Aorta (tissue), 5 donors: ENCODE measurements around the gene NOD1. TPM values are rescaled to one million over a fixed set of nuclear protein-coding genes. Genes with fewer than 3 reads are reported as not detected.

Experiments
- ATAC-seq: fragments of 200-7000 bp; cut with Tn5 transposase; one replicate; pipeline ENCODE4 v1.9.1; 2022; ENCODE audit warnings: moderate library complexity; ENCODE audit not compliant: low FRiP score
- DNase-seq, 2 donors: peaks; one replicate each; pipeline ENCODE4 v3.0.0-alpha.2; 2020
- H3K27ac ChIP-seq, 2 donors: one replicate each; pipeline ENCODE4 v1.5.1; 2013; ENCODE audit warnings: low read length in 2 of 2, mild to moderate bottlenecking in 2 of 2, moderate library complexity in 2 of 2, control low read depth in 1 of 2, inconsistent platforms in 1 of 2, low read depth in 1 of 2
- H3K27me3 ChIP-seq, 2 donors: one replicate each; pipeline ENCODE4 v1.6.1; 2013; ENCODE audit warnings: control low read depth in 1 of 2, low read length in 1 of 2, mild to moderate bottlenecking in 1 of 2, moderate library complexity in 1 of 2; ENCODE audit not compliant: insufficient read depth in 2 of 2, control insufficient read depth in 1 of 2
- H3K36me3 ChIP-seq, 2 donors: one replicate each; pipeline ENCODE4 v1.6.1; 2013; ENCODE audit warnings: control low read depth in 1 of 2, low read length in 1 of 2, mild to moderate bottlenecking in 1 of 2; ENCODE audit not compliant: insufficient read depth in 2 of 2, control insufficient read depth in 1 of 2
- H3K4me1 ChIP-seq, 2 donors: one replicate each; pipeline ENCODE4 v1.6.1; 2013; ENCODE audit warnings: low read length in 2 of 2, control low read depth in 1 of 2, mild to moderate bottlenecking in 1 of 2, moderate library complexity in 1 of 2; ENCODE audit not compliant: insufficient read depth in 2 of 2, control insufficient read depth in 1 of 2
- H3K4me3 ChIP-seq, 2 donors: one replicate each; pipeline ENCODE4 v1.5.1; 2013; ENCODE audit warnings: low read length in 2 of 2, control low read depth in 1 of 2, mild to moderate bottlenecking in 1 of 2
- H3K9me3 ChIP-seq: one replicate; pipeline ENCODE4 v1.6.1; 2013; ENCODE audit warnings: mild to moderate bottlenecking, low read length; ENCODE audit not compliant: control insufficient read depth
- WGBS, 2 donors: extraction: QIAGEN DNeasy Blood & Tissue Kit; methylation state at CpG; one replicate each; pipeline ENCODE4 v1.1.7; 2013; 5-methylcytosine and 5-hydroxymethylcytosine counted together
- intact Hi-C, 2 donors: fragments of 100-400 bp; cut with DNase I; formaldehyde crosslinking; loops; one replicate each; pipeline versions ENCODE4 v1.14.2 to v1.15.0; 2022
- polyA plus RNA-seq, 2 donors: library from polyadenylated mRNA; stranded (reverse); fragments of 200-250 nt; gene quantifications; one replicate each; pipeline ENCODE4 v1.2.3, GENCODE V29; 2013
- total RNA-seq, 2 donors: library from RNA; stranded (reverse); fragmentation: NEBNext Ultra II Directional; extraction: Animal tissue kit (Norgen Biotek cat#: 25700); gene quantifications; one replicate each; pipeline ENCODE4 v1.2.1, GENCODE V29; 2021
- donor health status: healthy with polysubstance abuse.
- donor health status: Bipolar disorder and iron deficiency.
- donor health status: DM: no; HTN: no; CAD: no.
- donor health status: DM: no; HTN: no; CAD: no.
- donor health status: DM: yes; HTN: yes; CAD: no.

Gene NOD1
- total and polyA plus RNA-seq, 4 donors, result 2.4 to 38.4 (median 19.2) TPM

GRCh38 chr7:30434140-30434799 is 44.3 kb downstream of the NOD1 start:
- ATAC-seq (no peak), DNase-seq (peak in 1 of 2 donors; percentile 32)
- peaks cover 0 to 1% of the 10 kb centered on the region in 2 donors for H3K36me3 ChIP-seq
- WGBS, 2 donors, result 94 to 95% methylated on average over 6 of the region's 6 CpGs
- H3K9me3 ChIP-seq, result no peaks in the 10 kb centered on the region
- no peak overlapping the region for H3K4me3 ChIP-seq
- H3K27me3 ChIP-seq, result no peaks in the 10 kb centered on the region
- peaks cover 2 to 6% of the 10 kb centered on the region in 2 donors for H3K4me1 ChIP-seq
- intact Hi-C loops, result no loop called here
- no peak overlapping the region for H3K27ac ChIP-seq

GRCh38 chr7:30433506-30433905 is 45.1 kb downstream of the NOD1 start:
- DNase-seq (no peak), ATAC-seq (no peak)
- no peaks in the 10 kb centered on the region for H3K9me3 ChIP-seq
- 16 to 45% methylated on average over 1 of the region's 1 CpG for WGBS, 2 donors
- peak overlapping the region in 1 of 2 donors; percentile 67 for H3K27ac ChIP-seq
- H3K36me3 ChIP-seq, result peaks cover 0 to 1% of the 10 kb centered on the region in 2 donors
- H3K27me3 ChIP-seq, result no peaks in the 10 kb centered on the region
- no peak overlapping the region for H3K4me3 ChIP-seq
- intact Hi-C loops, result no loop called here
- peaks cover 2 to 6% of the 10 kb centered on the region in 2 donors for H3K4me1 ChIP-seq

- H3K27me3 ChIP-seq, result no peaks in the 10 kb centered on the region
- WGBS, 2 donors, result 0 to 4% methylated on average over 3 of the region's 3 CpGs
- intact Hi-C loops, result no loop called here
- DNase-seq (peak; percentile 80 to 84), ATAC-seq (peak; percentile 86)
- peaks cover 0 to 1% of the 10 kb centered on the region in 2 donors for H3K36me3 ChIP-seq
- no peak overlapping the region for H3K4me3 ChIP-seq
- no peaks in the 10 kb centered on the region for H3K9me3 ChIP-seq
- peak overlapping the region in 1 of 2 donors; percentile 67 for H3K27ac ChIP-seq
- H3K4me1 ChIP-seq, result peaks cover 2 to 6% of the 10 kb centered on the region in 2 donors
These were observed 45.5 kb downstream of the NOD1 start for GRCh38 chr7:30433082-30433481.

GRCh38 chr7:30430777-30431176 is 47.8 kb downstream of the NOD1 start:
- H3K36me3 ChIP-seq, result no peaks in the 10 kb centered on the region
- H3K27ac ChIP-seq, result peak overlapping the region in 1 of 2 donors; percentile 22

GRCh38 chr7:30430276-30430675 is 48.3 kb downstream of the NOD1 start:
- ATAC-seq, result no peak
- no peak overlapping the region for H3K27ac ChIP-seq
- no peaks in the 10 kb centered on the region for H3K27me3 ChIP-seq
- DNase-seq, result no peak
- WGBS, 2 donors, result 81 to 83% methylated on average over 7 of the region's 7 CpGs
- peaks cover 0 to 1% of the 10 kb centered on the region in 2 donors for H3K36me3 ChIP-seq
- intact Hi-C loops, result no loop called here
- peaks cover 2 to 6% of the 10 kb centered on the region in 2 donors for H3K4me1 ChIP-seq
- no peak overlapping the region for H3K4me3 ChIP-seq
- no peaks in the 10 kb centered on the region for H3K9me3 ChIP-seq

More at GRCh38 chr7:30430777-30431176, 47.8 kb downstream of the NOD1 start:
- 9 to 12% methylated on average over 1 of the region's 1 CpG for WGBS, 2 donors
- H3K9me3 ChIP-seq, result no peaks in the 10 kb centered on the region
- ATAC-seq (no peak), DNase-seq (no peak)
- no peak overlapping the region for H3K4me3 ChIP-seq
- H3K4me1 ChIP-seq, result peaks cover 2 to 6% of the 10 kb centered on the region in 2 donors
- intact Hi-C loops, result no loop called here
- H3K27me3 ChIP-seq, result no peaks in the 10 kb centered on the region

GRCh38 chr7:30429156-30429530 is 49.4 kb downstream of the NOD1 start:
- WGBS, 2 donors, result 81% methylated on average over 5 of the region's 5 CpGs
- no peak overlapping the region for H3K27ac ChIP-seq
- peaks cover 2 to 6% of the 10 kb centered on the region in 2 donors for H3K4me1 ChIP-seq
- no peaks in the 10 kb centered on the region for H3K27me3 ChIP-seq
- H3K4me3 ChIP-seq, result no peak overlapping the region
- ATAC-seq, result no peak
- H3K36me3 ChIP-seq, result peaks cover 0 to 3% of the 10 kb centered on the region in 2 donors
- intact Hi-C loops, result no loop called here
- no peaks in the 10 kb centered on the region for H3K9me3 ChIP-seq
- DNase-seq, result no peak

GRCh38 chr7:30428246-30429155 is 50.1 kb downstream of the NOD1 start:
- intact Hi-C loops, result no loop called here
- no peak for DNase-seq
- Histone ChIP-seq H3K36me3 (peaks cover 0 to 3% of the 10 kb centered on the region in 2 donors), H3K4me3 (no peak overlapping the region), H3K4me1 (peaks cover 2 to 6% of the 10 kb centered on the region in 2 donors), H3K9me3 (no peaks in the 10 kb centered on the region), H3K27ac (no peak overlapping the region), H3K27me3 (no peaks in the 10 kb centered on the region)
- WGBS, 2 donors, result 93 to 96% methylated on average over 7 of the region's 7 CpGs
- no peak for ATAC-seq

GRCh38 chr7:30427296-30428070 is 51.1 kb downstream of the NOD1 start:
- Histone ChIP-seq H3K4me1 (peaks cover 0 to 4% of the 10 kb centered on the region in 2 donors), H3K27ac (no peak overlapping the region), H3K27me3 (no peaks in the 10 kb centered on the region), H3K4me3 (no peak overlapping the region), H3K9me3 (no peaks in the 10 kb centered on the region), H3K36me3 (peaks cover 0 to 3% of the 10 kb centered on the region in 2 donors)
- intact Hi-C loops, result no loop called here
- 77 to 82% methylated on average over 6 of the region's 6 CpGs for WGBS, 2 donors
- ATAC-seq, result no peak
- DNase-seq, result peak in 1 of 2 donors; percentile 62
